GM21737 (cell line): ENCODE data around the gene FRMD4A.
"Not testable (repeated sequence)": the region's sequence is repeated elsewhere in the genome, so short reads cannot be mapped to it uniquely, and the experiment has no call there.

Experiments
- ATAC-seq: cut with Tn5 transposase; IDR thresholded peaks from one replicate; pipeline ENCODE4 v1.9.1; 2021; ENCODE audit warnings: mild to moderate bottlenecking, moderate library complexity; ENCODE audit not compliant: unreplicated experiment

FRMD4A gene

DNA sequence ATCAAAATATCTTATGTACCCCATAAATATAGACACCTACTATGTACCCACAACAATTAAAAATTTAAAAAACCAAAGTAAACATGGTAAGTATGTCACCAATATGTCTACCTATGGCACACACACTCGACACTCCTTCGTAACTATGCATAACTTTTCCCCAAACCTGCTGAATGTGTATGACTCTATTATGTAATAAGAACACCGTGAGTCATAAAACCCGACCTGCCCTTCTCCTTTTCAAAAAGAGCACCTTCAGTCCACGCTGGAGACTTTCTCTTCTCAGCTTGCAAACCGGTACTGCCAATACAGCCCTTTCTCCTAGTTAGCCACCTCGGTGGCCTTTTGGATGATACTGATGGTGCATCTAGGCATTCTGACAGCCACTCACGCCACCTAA is 557.7 kb downstream of the FRMD4A start:
- no peak for ATAC-seq

DNA sequence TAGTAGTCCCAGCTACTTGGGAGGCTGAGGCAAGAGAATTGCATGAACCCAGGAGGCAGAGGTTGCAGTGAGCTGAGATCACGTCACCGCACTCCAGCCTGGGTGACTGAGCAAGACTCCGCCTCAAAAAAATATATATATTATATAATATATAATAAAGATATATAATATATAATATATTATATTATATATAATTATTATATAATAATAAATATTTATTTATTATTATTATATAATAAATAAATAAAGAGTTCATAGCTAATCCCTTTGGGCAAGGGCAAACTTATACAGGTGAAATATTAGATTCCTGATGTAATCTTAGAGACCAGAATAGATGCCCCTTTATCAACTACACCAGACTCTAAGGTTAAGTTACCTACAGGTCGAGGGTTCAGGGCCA is 558.7 kb downstream of the FRMD4A start:
- no peak for ATAC-seq

DNA sequence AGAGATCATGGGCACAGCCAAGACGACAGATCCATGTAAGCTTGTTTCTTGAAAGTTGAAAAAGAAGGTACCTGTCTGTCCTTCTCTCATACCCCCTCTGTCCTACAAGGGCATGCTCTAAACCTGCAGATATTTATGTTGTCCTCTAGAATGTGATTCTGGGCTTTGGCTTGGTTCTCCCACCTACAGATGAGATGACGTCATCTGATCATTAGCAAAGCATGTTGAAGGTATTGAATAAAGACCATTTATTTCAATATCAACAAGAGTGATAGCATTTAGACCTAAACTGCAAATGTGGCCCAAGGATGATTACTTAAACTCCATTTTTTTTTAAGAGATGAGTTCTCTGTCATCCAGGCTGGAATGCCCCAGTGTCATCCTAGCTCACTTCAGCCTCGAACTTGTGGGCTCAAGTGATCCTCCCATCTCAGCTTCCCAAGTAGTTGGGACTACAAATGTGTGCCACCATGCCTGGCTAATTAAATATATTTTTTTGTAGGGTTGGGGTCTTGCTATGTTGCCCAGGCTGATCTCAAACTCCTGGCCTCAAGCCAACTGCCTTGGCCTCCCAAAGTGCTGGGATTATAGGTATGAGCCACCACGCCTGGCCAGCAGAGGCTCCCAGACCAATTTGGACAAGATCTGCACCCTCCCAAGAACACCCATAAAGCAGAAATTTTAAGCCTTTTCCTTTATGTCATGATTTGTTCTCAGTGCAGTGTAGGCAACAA is 559.8 kb downstream of the FRMD4A start:
- no peak for ATAC-seq

DNA sequence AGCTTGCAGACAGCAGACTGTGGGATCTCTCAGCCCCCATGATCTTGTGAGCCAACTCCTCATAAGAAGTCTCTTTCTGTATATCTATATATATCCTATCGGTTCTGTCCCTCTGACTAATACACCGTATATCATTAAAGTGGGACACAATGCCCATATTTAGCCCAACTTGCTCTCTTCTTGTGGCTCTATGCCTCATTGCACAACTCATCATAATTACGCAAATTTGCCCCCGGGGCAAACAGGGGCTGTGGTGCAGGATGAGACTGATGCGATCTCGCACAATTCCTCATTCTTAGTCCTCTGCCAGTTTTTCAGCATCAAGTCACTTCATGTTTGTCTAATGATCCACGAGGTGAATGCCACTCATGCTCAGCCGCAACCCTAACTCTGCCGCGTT is 560.8 kb downstream of the FRMD4A start:
- no peak for ATAC-seq

DNA sequence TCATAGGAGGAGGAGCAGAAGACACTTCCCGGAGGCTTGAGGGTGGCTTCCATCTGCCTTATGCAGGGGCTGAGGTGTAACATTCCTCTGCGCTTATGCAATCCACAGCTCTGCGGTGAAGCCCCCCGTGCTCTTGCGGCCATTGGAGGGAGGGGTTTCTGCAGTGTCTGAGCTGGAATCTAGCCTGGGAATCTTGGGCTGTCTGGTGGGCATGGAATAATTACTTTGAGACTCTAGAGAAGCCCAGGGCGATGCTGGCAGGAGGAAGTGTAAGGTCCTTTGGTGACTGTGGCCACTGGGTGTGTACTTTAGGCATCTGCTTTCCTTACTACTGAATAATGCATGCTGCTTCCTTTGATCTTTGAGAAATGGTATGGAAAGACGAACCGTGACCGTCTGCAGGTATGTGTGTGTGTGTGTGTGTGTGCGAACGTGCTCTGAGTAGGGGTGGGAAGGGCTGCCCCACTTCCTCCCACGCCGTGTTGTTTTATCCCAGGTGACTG is 563.0 kb downstream of the FRMD4A start:
- no peak for ATAC-seq

DNA sequence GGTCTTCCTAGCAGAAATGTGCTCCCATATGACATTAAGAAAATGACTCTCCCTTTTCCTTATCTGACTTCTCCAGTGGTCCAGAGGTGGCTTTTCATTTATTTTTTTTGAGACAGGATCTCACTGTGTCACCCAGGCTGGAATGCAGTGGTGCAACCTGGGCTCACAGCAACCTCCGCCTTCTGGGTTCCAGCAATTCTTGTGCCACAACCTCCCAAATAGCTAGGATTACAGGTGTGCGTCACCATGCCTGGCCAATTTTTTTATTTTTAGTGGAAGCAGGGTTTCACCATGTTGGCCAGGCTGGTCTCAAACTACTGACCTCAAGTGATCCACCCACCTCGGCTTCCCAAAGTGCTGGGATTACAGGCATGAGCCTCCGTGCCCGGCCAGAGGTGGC is 563.6 kb downstream of the FRMD4A start:
- not testable (repeated sequence) for ATAC-seq

DNA sequence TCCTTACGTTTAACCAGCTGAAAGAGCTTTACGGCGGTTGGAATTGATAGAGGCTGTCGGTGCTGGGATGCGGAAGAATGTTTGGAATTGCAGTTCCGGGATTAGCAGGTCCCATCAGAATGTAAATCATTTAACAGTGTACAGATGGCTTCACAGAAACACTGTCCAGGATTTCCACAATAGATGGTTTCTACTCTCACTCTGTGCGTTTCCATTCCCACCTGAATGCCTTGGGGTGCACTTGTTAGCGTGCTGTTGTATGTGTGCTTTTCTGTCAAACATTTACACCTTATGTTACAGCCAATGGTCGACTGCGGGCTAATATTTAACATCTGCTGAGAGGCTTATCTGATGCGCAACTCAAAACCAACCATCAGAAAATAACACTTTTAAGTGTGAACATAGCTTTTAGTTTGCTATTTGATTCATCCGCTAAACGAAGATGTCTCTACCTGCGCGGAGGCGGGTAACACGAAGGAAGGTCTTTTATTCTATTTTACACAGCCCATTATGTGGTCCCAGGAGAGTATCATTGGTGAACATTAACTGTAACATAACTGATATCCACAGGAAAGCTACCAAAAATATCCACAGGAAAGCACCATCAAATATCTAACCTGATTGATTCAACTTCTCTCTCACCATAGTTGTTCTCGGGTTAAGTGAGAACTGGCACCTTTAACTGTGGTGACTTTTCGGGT is 564.9 kb downstream of the FRMD4A start:
- ATAC-seq: peak; percentile 40

DNA sequence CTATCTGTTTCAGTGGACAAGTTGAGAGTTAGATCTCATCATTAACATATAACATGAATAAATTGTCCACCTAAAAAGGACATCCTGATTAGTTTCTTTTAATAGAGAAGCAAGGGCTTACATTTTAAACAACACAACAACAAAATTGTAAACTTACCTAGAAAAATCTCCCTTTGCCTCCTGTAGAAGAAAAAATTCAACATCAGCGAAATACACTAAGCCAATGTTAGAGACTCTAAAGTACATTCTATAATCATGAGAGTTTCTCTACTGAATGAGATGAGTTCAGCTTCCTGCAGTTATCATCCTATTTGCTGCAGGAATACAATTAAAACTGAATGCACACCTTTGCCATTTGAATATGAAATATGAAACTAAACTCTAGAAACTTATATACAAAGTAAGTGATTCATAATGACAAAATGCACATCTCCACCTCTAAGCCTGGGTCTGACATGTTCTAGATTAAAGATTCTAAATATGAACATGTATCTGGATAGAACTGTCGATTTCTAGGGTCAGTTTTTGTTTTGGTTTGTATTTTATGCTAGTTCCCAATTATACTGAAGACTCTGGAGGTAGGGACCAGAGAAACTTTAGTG is 569.1 kb downstream of the FRMD4A start:
- no peak for ATAC-seq

DNA sequence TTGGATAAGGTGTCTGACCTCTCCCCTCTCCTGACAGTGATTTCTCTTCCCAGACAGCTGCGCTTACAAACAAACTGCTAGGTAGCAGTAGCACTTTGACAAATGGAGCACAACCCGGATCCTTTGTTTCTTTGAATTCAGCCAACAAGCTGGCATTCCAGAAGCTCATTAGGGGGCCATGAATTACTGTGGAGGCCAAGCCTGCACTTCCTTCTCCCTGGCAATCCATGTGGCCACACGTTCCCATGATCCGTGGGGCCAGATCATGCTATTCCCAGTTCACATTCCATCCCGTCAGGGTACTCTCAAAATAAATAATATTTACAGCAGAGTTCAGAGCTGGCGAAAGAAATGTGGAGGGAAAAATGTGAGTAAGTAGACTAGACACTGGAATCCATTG is 571.6 kb downstream of the FRMD4A start:
- ATAC-seq: no peak

DNA sequence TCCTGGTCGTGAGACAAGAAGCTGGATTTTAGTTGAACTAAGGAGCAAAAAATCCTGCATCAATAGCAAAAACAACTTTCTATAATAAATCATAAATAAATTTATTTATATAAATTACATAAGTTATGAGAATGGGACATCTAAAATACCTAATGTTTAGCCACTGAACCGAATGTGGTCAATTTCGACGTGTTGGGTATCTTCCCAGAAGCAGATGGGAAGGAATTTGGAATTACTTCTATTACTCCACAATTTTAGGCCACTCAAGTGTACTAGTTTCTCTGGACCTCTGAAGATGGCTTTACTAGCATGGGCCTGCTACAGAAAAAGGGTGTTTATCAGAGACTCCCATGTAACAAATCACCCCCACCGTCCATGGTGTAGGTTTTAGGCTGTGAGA is 572.0 kb downstream of the FRMD4A start:
- no peak for ATAC-seq

DNA sequence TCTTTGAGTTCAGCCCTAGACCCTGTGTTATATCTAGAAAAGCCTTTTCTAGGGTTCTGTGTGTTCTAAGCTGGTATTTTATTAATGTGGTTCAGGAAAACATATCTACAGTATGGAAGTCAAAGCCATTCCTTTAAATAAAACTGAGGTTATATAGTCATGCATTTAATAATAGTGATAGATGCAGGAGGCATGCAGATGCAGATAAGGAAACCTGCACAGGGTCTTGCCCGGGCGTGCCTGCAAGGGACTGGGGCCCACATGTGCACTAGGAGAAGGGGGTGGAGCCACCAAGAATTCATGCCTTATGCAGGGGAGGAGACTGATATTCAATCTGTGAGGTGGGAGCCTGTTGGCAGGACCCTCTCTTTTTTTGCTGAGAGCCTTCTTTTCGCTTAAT is 572.4 kb downstream of the FRMD4A start:
- ATAC-seq: no peak

DNA sequence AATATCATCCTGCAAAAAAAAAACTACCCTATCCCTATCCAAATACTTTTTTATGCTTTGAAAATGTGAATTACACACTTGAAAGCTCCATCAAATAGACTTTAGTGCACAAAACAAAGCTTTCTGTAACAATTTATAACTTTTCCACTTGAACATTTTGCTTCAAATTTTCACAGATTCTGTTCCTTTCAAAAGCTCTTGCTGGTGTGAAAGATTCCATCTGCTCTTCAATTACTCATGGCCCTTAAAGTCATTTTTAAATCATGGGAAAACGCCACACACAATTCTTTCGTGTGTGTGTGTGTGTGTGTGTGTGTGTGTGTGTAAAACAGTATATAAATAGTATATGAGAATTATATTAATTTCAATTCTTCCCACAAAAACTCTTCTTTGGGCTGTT is 576.4 kb downstream of the FRMD4A start:
- ATAC-seq: no peak

DNA sequence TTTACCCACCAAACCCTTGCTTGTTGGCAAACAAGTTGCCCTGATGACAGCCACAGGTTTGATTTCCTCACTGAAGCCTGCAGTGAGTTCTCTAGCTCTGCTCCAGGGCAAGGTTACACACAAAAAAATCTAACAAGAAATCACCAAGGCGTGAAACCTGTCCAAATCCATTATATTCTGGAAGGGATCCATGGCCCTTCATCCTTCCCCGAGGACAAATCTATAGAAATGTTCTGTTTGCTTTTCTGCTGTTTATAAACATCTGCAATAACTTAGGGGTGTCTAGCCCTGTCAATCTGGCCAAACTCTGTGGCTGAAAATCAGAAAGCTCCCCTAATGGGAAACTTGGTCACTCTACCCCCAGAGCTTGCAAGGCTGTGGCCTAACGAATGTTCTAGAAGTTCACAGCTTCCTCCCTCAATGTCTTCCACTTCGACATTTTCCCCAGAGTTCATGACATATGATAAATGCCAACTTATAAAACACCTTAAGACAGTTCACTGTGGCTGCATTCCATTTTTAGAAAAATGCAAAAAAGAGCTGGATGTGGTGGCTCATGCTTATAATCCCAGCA is 579.4 kb downstream of the FRMD4A start:
- ATAC-seq: no peak

DNA sequence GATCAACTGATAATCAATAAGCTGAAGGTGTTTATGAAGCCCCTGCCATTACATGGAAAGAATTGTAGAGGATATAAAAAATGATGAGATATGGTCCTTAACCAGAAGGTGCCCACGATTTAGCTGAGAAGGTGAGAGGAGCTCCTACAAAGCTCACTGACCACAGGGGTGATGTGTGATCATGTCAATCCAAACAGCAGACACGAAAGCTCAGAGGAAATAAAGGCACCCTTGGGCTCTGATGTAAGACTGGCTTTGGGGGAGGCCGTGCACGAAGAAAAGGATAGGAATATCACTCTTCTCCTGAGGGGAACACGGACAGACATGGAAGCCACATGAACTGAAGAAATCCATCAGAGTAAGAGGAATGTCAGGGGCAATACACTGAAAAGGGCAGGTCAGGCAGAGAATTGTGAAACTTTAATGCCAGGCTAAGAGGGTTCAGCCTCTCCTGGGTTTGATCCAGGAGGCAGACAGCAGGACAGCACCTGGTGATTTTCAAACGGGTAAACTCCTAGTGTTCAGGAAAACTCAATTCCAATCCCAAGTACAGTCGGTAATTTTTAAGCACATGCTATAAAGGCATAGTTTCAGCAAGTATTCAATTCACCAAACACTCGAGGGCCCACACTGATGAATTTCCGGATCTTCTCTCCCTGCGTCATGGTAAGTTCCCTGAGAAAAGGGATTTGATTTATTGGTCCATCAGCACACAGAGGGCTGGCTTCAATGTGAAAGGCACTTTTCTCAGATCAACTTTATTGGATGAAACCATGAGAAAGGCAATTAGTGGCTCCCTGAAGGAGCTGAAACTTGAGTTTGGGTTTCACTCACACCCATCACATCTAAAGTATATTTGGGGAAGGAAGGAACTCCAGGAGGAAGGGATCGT is 580.2 kb downstream of the FRMD4A start:
- ATAC-seq: no peak

DNA sequence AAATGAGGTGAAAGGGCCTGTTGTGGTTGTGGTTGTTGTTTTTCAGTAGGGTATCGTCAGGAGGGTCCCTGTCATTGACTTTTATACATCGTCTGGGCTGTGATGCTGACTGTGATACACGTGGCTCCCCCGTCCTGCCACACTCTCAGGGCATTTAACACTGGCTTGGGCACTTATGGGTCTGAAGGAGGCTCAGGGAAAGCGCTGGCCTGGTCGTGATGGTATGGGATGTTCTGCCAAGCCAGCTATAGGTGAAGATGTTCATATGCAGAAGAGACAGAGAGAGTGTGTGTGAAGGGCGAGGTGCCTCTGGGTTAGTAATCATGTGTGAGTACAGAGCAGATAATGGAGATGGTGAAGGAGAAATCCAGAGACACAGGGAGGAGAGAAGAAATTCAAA is 585.5 kb downstream of the FRMD4A start:
- no peak for ATAC-seq

DNA sequence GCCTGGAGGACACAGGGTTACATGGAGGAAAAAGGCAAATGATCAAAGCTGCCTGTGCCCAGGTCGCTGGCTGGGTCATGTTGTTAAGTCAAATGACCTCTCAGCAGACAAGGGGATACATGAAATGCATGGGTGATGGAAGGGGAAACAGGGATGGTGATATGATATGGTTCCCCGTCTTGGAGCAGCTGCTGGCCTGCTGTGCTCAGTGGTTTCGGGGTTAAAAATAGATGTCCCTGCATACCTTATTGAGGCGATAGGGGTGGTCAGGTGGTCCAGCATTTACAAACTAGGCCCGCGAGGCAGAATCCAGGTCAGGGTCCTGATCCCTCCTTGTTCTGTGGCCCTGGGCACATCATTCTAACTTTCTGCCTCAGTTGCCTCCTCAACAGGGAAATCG is 586.8 kb downstream of the FRMD4A start:
- ATAC-seq: no peak

DNA sequence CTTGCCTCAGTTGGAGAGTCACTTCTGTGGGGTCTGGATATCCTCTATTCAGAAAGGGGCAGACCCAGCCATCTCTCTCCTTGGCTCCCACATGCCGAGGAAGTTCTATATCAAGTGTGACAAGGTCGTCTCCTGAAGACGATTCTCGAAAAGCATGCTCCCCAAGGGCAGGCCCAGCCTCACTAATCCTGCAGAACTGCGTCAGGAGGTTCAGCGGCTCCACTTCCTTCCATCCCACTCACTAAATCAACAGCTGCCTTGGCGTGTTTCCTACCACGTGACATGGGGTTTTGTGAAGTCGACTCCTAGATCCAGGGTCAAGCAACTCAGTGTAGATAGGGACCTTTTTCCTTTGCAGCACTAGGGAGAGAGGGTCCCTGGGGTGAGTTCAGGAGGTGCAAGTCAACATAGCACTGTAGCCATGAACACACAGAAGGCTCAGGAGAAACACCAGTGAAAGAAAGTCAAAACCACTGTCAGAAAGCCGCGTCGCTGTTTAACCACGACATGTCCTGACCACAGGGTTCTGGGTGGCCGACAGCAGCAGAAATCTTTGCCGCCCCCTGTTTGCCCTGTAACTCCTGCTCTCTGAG is 587.5 kb downstream of the FRMD4A start:
- ATAC-seq: no peak

DNA sequence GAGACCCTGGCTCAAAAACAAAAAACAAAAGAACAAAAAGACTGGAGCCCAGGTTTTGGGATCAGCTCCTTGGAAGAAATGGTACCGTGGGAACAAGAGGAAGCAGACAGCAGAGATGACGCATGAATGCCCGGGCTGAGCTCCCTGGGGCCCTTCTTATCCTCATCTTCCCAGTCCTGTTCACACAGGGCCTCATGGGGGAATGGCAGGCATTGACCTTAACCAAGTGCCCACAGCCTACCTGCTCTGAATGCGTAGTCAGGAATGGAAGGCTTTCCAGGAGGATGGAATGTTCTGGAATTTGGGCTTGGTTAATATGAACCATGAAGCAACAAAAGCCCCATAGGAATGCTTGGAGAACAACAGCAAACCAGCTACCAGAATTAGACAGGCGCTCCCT is 589.3 kb downstream of the FRMD4A start:
- ATAC-seq: no peak

DNA sequence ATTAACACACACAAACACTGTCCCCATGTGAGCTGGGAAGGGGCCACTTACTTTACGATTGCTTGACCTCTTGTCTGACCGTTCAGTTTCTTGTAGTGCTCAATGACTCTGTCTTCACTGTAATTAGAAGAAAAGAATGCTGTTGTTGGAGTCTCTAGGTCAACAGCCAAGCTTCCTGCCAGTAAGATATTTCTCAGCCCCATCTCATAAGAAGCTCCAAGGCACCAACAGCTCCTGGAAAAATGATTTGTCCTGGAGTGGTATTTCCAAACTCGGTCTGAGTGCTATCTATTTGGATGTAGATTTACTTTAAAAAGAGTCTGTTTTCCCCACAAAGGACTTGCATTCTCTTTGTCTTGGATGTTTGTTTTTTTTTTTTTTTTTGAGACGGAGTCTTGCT is 590.3 kb downstream of the FRMD4A start:
- no peak for ATAC-seq

DNA sequence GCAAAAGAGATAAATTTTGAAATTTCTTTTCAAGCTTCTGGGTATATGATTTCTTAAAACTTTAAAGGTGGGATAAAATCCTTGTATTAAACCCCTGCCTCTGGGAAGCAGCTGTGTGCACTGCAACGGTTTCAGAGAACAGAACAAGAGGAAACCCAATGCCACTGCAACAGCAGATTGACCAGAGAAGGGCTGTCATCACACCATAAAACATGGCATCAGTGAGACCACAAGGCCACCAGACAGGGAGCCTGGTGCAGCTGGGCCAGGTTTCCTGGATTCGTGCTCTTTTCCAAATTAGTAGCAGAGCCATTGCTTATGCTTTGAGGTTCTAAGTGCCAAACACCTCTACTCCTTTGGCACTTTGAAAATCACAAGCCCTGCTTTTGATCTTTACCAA is 591.5 kb downstream of the FRMD4A start:
- ATAC-seq: no peak
